HepG2 (cell line): ENCODE measurements around the gene PARK7. TPM values are rescaled to one million over a fixed set of nuclear protein-coding genes. Genes with fewer than 3 reads are reported as not detected.
A peak's percentile ranks its signal among the peaks of the same experiment; 100 is the strongest.

Experiments used
- ATAC-seq: fragments of 200-7000 bp; cut with Tn5 transposase; 3 replicates; pipeline ENCODE4 v1.9.1; 2020; ENCODE audit warnings: mild to moderate bottlenecking, moderate library complexity
- BruUV-seq: library from RNA; stranded (reverse); fragments of 400-500 nt; replicated peaks from 2 replicates; lab custom pipeline; 2021; lab: Mats Ljungman, UMichigan
- CTCF ChIA-PET: fragments of 300-600 bp; formaldehyde crosslinking; extraction: SDS; loops from one replicate; lab custom pipeline; 2021; ENCODE audit warnings: low total read pairs, inconsistent platforms, low intra/inter-chr PET ratio; lab: Yijun Ruan, JAX
- POLR2A ChIA-PET: fragments of 350-600 bp; sonication (Branson Sonifier 250); formaldehyde crosslinking; loops from one replicate; lab custom pipeline; 2020; ENCODE audit warnings: antibody characterized with exemption, inconsistent platforms; lab: Yijun Ruan, JAX
- DNase-seq: peaks from one replicate; pipeline ENCODE4 v3.0.0-alpha.2; 2015; ENCODE audit warnings: low spot score
- FAIRE-seq: peaks from 3 replicates; lab custom pipeline; 2011; peaks lifted over from hg19 to GRCh38; lab: Jason Lieb, UNC
- H2AFZ ChIP-seq: one replicate; pipeline ENCODE4 v1.6.1; 2011; ENCODE audit warnings: low read length, inconsistent platforms
- H3K27ac ChIP-seq: fragments of 300-600 bp; 3 replicates; pipeline ENCODE4 v1.8.0; 2011; ENCODE audit warnings: mixed run types, mild to moderate bottlenecking, mixed read lengths, low read length, inconsistent platforms; ENCODE audit not compliant: insufficient read depth; ENCODE audit errors: extremely low read length
- H3K27me3 ChIP-seq, 2 experiments: fragments of 200-600 bp in 1 of 2; 2 replicates in 1 of 2; 3 replicates in 1 of 2; pipeline versions ENCODE4 v1.6.0 to v1.8.0; 2011; ENCODE audit warnings: low read length in 2 of 2, mild to moderate bottlenecking in 2 of 2, moderate library complexity in 2 of 2, inconsistent platforms in 1 of 2; ENCODE audit not compliant: insufficient read depth in 2 of 2, control insufficient read depth in 1 of 2
- H3K36me3 ChIP-seq, 2 experiments: fragments of 200-600 bp in 1 of 2; replicated peaks in 1 of 2; 2 replicates in 1 of 2; 3 replicates in 1 of 2; pipeline versions ENCODE4 v1.5.1 to v1.8.0; 2011; ENCODE audit warnings: low read length in 2 of 2, inconsistent platforms in 1 of 2; ENCODE audit not compliant: insufficient read depth in 2 of 2, control insufficient read depth in 1 of 2
- H3K4me1 ChIP-seq: 2 replicates; pipeline ENCODE4 v1.5.1; 2012; ENCODE audit warnings: low read length, inconsistent platforms; ENCODE audit not compliant: insufficient read depth
- H3K4me2 ChIP-seq: 2 replicates; pipeline ENCODE4 v1.6.0; 2011; ENCODE audit warnings: low read depth, low read length, inconsistent platforms
- H3K4me3 ChIP-seq, 3 experiments: fragments of 200-600 bp in 1 of 3; sonication (generic), shearing (Covaris generic) in 1 of 3; replicated peaks in 1 of 3; 2 replicates each; pipeline ENCODE4 v1.5.1; 2011 to 2016; ENCODE audit warnings: low read length in 3 of 3, inconsistent platforms in 2 of 3, low read depth in 2 of 3, mild to moderate bottlenecking in 2 of 3, control low read depth in 1 of 3, mixed read lengths in 1 of 3; ENCODE audit not compliant: insufficient read depth in 1 of 3
- H3K79me2 ChIP-seq: one replicate; pipeline ENCODE4 v1.6.1; 2011; ENCODE audit warnings: low read length, inconsistent platforms; ENCODE audit not compliant: insufficient read depth
- H3K9ac ChIP-seq: 2 replicates; pipeline ENCODE4 v1.6.0; 2011; ENCODE audit warnings: mild to moderate bottlenecking, low read depth, low read length, inconsistent platforms; ENCODE audit not compliant: insufficient read depth
- H3K9me3 ChIP-seq: 2 replicates; pipeline ENCODE4 v1.5.1; 2012; ENCODE audit warnings: mild to moderate bottlenecking, low read length
- H4K20me1 ChIP-seq: 2 replicates; pipeline ENCODE4 v1.6.0; 2011; ENCODE audit warnings: inconsistent platforms, mild to moderate bottlenecking, low read length, moderate library complexity; ENCODE audit not compliant: insufficient read depth
- BRF2 ChIP-seq: sonication (generic); formaldehyde crosslinking; IDR thresholded peaks from 2 replicates; pipeline ENCODE4 v1.8.1; 2022; ENCODE audit warnings: mild to moderate bottlenecking, missing genetic modification reagents
- DRAP1 ChIP-seq: IDR thresholded peaks from 2 replicates; pipeline ENCODE4 v1.6.1; 2016; ENCODE audit warnings: missing genetic modification reagents, missing compliant biosample characterization
- MED1 ChIP-seq: sonication (generic); formaldehyde crosslinking; IDR thresholded peaks from 2 replicates; pipeline ENCODE4 v1.4.0; 2020; ENCODE audit warnings: missing genetic modification reagents
- PAF1 ChIP-seq: IDR thresholded peaks from 2 replicates; pipeline ENCODE4 v1.6.1; 2016; ENCODE audit warnings: missing genetic modification reagents, missing compliant biosample characterization
- SAP130 ChIP-seq: IDR thresholded peaks from 2 replicates; pipeline ENCODE4 v1.6.1; 2016; ENCODE audit warnings: low read depth
- ZC3H4 ChIP-seq: sonication (generic); formaldehyde crosslinking; IDR thresholded peaks from 2 replicates; pipeline ENCODE4 v1.4.0; 2020; ENCODE audit warnings: missing genetic modification reagents, borderline replicate concordance
- ZFAT ChIP-seq: sonication (generic); formaldehyde crosslinking; conservative IDR thresholded peaks from 2 replicates; pipeline ENCODE4 v1.8.1; 2023; ENCODE audit warnings: missing genetic modification reagents, inconsistent platforms
- ZKSCAN8 ChIP-seq: IDR thresholded peaks from 2 replicates; pipeline ENCODE4 v1.6.1; 2016; ENCODE audit warnings: borderline replicate concordance, missing genetic modification reagents, missing compliant biosample characterization
- ZNF577 ChIP-seq: sonication (generic); formaldehyde crosslinking; IDR thresholded peaks from 2 replicates; pipeline ENCODE4 v1.4.0; 2020; ENCODE audit warnings: mild to moderate bottlenecking, low read depth, missing genetic modification reagents, borderline replicate concordance
- ZSCAN5A ChIP-seq: sonication (generic); formaldehyde crosslinking; IDR thresholded peaks from 2 replicates; pipeline ENCODE4 v1.8.0; 2022; ENCODE audit warnings: mild to moderate bottlenecking, missing genetic modification reagents, borderline replicate concordance
- whole genome bisulfite sequencing: methylation state at CpG from one replicate; pipeline ENCODE4 v1.1.6; 2017; ENCODE audit warnings: low lambda C conversion rate; 5-methylcytosine and 5-hydroxymethylcytosine counted together
- in situ Hi-C: cut with HindIII; loops from 2 replicates; pipeline ENCODE4 v1.10.0; 2017; ENCODE audit warnings: low pct_unique_long_range_greater_than_20kb; ENCODE audit not compliant: extremely low pct_ligation_motif_present
- intact Hi-C: fragments of 100-400 bp; cut with micrococcal nuclease; formaldehyde crosslinking; loops from one replicate; pipeline ENCODE4 v1.10.0; 2022; ENCODE audit not compliant: unreplicated experiment
- polyA plus RNA-seq, 8 experiments: library from polyadenylated mRNA; depleted of rRNA in 3 of 8; stranded (reverse) in 7 of 8; unstranded in 1 of 8; fragments of >200 nt; fragmentation: Illumina TruSeq in 4 of 8; extraction: Trizol in 4 of 8; gene quantifications; 2 replicates each; pipeline versions ENCODE4 v1.2.1 to v1.2.3, GENCODE V29; 2011 to 2016; ENCODE audit warnings: low read depth in 4 of 8, missing spikeins in 1 of 8, mixed read lengths in 1 of 8; ENCODE audit not compliant: insufficient read depth in 1 of 8
- total RNA-seq, 5 experiments: library from RNA; depleted of rRNA; stranded (reverse); fragments of >200 nt; fragmentation: Illumina TruSeq; extraction: Trizol; gene quantifications; 2 replicates each; pipeline ENCODE4 v1.2.3, GENCODE V29; 2016; ENCODE audit warnings: low read depth in 1 of 5
- TF ChIP-seq, protein P1 (sequence below): sonication (generic); formaldehyde crosslinking; IDR thresholded peaks from 2 replicates; pipeline ENCODE4 v1.4.0; 2020; ENCODE audit warnings: missing genetic modification reagents
- TF ChIP-seq, protein P2 (sequence below): fragments of 450-650 bp; IDR thresholded peaks from 2 replicates; pipeline ENCODE4 v1.6.1; 2016
- TF ChIP-seq, protein P3 (sequence below): sonication (generic); formaldehyde crosslinking; IDR thresholded peaks from 2 replicates; pipeline ENCODE4 v1.5.0; 2020; ENCODE audit warnings: mild to moderate bottlenecking, missing genetic modification reagents, moderate library complexity

Gene PARK7
- total and polyA plus RNA-seq, 2 of the 13 experiments (the other 11 are each of a cell fraction or from before 2014, with no cell fraction given), result 212 to 296 TPM

- 3% methylated on average over 6 of the region's 6 CpGs for WGBS
- Histone ChIP-seq H3K79me2 (peaks cover 95% of the 10 kb centered on the region), H3K4me2 (peak overlapping the region; percentile 74), H3K9ac (peak overlapping the region; percentile 100), H3K4me1 (peaks cover 43% of the 10 kb centered on the region), H4K20me1 (peaks cover 93% of the 10 kb centered on the region), H3K9me3 (no peaks in the 10 kb centered on the region), H2AFZ (no peak overlapping the region), H3K27me3 (peaks cover 0 to 2% of the 10 kb centered on the region in 2 experiments; a peak in 1 of 5 replicates), H3K4me3 (peak overlapping the region; percentile 88 to 100 (median 94)), H3K27ac (peak overlapping the region; percentile 71), H3K36me3 (peaks cover 6 to 52% of the 10 kb centered on the region in 2 experiments; a peak in 4 of 5 replicates)
- ChIA-PET CTCF (no interaction called here), POLR2A (no interaction called here)
- no peak for FAIRE-seq
- intact Hi-C loops, result loop anchor here (10.0 kb wide), 1 partner anchor 133 kb away; no protein-coding TSS in a partner anchor
- BruUV-seq, result no TSS peak
- no peak for DNase-seq
- in situ Hi-C loops, result loop anchor here (10.0 kb wide), 1 partner anchor 213 kb away; no protein-coding TSS in a partner anchor
- no peak for ATAC-seq
- TF ChIP-seq PAF1 (peak; percentile 29), DRAP1 (CRISPR knock-in tag) (no peak), ZKSCAN8 (CRISPR knock-in tag) (no peak), ZFAT (CRISPR knock-in tag) (no peak), ZNF577 (CRISPR knock-in tag) (no peak), ZSCAN5A (CRISPR knock-in tag) (no peak), ZC3H4 (CRISPR knock-in tag) (no peak), BRF2 (CRISPR knock-in tag) (no peak), MED1 (CRISPR knock-in tag) (0 out of 2 replicates have a peak, but pooled peaks have one; percentile 43), SAP130 (CRISPR knock-in tag) (0 out of 2 replicates have a peak, but pooled peaks have one; percentile 15)
- TF ChIP-seq, protein P1, sequence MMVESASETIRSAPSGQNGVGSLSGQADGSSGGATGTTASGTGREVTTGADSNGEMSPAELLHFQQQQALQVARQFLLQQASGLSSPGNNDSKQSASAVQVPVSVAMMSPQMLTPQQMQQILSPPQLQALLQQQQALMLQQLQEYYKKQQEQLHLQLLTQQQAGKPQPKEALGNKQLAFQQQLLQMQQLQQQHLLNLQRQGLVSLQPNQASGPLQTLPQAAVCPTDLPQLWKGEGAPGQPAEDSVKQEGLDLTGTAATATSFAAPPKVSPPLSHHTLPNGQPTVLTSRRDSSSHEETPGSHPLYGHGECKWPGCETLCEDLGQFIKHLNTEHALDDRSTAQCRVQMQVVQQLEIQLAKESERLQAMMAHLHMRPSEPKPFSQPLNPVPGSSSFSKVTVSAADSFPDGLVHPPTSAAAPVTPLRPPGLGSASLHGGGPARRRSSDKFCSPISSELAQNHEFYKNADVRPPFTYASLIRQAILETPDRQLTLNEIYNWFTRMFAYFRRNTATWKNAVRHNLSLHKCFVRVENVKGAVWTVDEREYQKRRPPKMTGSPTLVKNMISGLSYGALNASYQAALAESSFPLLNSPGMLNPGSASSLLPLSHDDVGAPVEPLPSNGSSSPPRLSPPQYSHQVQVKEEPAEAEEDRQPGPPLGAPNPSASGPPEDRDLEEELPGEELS (CRISPR knock-in tag), result no peak
- TF ChIP-seq, protein P2, sequence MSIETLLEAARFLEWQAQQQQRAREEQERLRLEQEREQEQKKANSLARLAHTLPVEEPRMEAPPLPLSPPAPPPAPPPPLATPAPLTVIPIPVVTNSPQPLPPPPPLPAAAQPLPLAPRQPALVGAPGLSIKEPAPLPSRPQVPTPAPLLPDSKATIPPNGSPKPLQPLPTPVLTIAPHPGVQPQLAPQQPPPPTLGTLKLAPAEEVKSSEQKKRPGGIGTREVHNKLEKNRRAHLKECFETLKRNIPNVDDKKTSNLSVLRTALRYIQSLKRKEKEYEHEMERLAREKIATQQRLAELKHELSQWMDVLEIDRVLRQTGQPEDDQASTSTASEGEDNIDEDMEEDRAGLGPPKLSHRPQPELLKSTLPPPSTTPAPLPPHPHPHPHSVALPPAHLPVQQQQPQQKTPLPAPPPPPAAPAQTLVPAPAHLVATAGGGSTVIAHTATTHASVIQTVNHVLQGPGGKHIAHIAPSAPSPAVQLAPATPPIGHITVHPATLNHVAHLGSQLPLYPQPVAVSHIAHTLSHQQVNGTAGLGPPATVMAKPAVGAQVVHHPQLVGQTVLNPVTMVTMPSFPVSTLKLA, result no peak
- TF ChIP-seq, protein P3, sequence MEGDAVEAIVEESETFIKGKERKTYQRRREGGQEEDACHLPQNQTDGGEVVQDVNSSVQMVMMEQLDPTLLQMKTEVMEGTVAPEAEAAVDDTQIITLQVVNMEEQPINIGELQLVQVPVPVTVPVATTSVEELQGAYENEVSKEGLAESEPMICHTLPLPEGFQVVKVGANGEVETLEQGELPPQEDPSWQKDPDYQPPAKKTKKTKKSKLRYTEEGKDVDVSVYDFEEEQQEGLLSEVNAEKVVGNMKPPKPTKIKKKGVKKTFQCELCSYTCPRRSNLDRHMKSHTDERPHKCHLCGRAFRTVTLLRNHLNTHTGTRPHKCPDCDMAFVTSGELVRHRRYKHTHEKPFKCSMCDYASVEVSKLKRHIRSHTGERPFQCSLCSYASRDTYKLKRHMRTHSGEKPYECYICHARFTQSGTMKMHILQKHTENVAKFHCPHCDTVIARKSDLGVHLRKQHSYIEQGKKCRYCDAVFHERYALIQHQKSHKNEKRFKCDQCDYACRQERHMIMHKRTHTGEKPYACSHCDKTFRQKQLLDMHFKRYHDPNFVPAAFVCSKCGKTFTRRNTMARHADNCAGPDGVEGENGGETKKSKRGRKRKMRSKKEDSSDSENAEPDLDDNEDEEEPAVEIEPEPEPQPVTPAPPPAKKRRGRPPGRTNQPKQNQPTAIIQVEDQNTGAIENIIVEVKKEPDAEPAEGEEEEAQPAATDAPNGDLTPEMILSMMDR (CRISPR knock-in tag), result no peak
Measured at GRCh38 chr1:8021676-8022266, 60.3 kb downstream of the PARK7 start.
